HL-60 (cell line): ENCODE results near the gene FLT3LG.

Experiments used
- DNase-seq, 2 experiments: peaks; one replicate each; pipeline ENCODE4 v3.0.0-alpha.2; 2010 to 2020; ENCODE audit warnings: low read depth in 1 of 2, low spot score in 1 of 2
- H3K27ac ChIP-seq: fragments of 250-450 bp; sonication (Bioruptor Pico); replicated peaks from 2 replicates; pipeline ENCODE4 v1.5.1; 2020; ENCODE audit warnings: mild to moderate bottlenecking, moderate library complexity
- H3K27me3 ChIP-seq: fragments of 250-450 bp; sonication (Bioruptor Pico); 2 replicates; pipeline ENCODE4 v1.5.1; 2021; ENCODE audit warnings: mild to moderate bottlenecking, moderate library complexity; ENCODE audit not compliant: insufficient read depth, poor library complexity, severe bottlenecking
- H3K4me3 ChIP-seq: replicated peaks from 2 replicates; pipeline ENCODE4 v1.5.1; 2011; ENCODE audit warnings: mild to moderate bottlenecking, control low read depth, low read length; ENCODE audit not compliant: insufficient read depth
- CTCF ChIP-seq: IDR thresholded peaks from one replicate; pipeline ENCODE4 v1.5.1; 2011; ENCODE audit warnings: low read length, control low read depth, inconsistent platforms; ENCODE audit not compliant: insufficient read depth
- GABPA ChIP-seq: IDR thresholded peaks from 2 replicates; pipeline ENCODE4 v1.6.1; 2012; ENCODE audit warnings: low read depth
- POLR2AphosphoS5 ChIP-seq: IDR thresholded peaks from 2 replicates; pipeline ENCODE4 v1.6.1; 2012; ENCODE audit warnings: low read depth
- REST ChIP-seq: IDR thresholded peaks from 2 replicates; pipeline ENCODE4 v1.6.1; 2012; ENCODE audit warnings: low read depth; ENCODE audit not compliant: insufficient replicate concordance
- SPI1 ChIP-seq: IDR thresholded peaks from 2 replicates; pipeline ENCODE4 v1.6.1; 2012; ENCODE audit warnings: low read depth, mild to moderate bottlenecking, borderline replicate concordance

Gene FLT3LG

GRCh38 chr19:49512970-49513745 is 39.1 kb downstream of the FLT3LG start:
- TF ChIP-seq GABPA, result no peak
- no peak for TF ChIP-seq REST
- H3K4me3 ChIP-seq, result peak overlapping the region; percentile 48

GRCh38 chr19:49513746-49514118 is 39.7 kb downstream of the FLT3LG start:
- TF ChIP-seq REST, result no peak
- TF ChIP-seq POLR2AphosphoS5, result no peak
- no peak for TF ChIP-seq GABPA
- TF ChIP-seq CTCF, result no peak
- no peak for TF ChIP-seq SPI1
- no peaks in the 10 kb centered on the region for H3K27me3 ChIP-seq
- H3K4me3 ChIP-seq, result peak overlapping the region; percentile 48
- no peak overlapping the region for H3K27ac ChIP-seq
- DNase-seq, result no peak

More at GRCh38 chr19:49512970-49513745, 39.1 kb downstream of the FLT3LG start:
- H3K27ac ChIP-seq, result peak overlapping the region; percentile 30; the same call in 1 of the 2 replicates
- peak in 1 of 2 experiments; percentile 40 for DNase-seq
- no peaks in the 10 kb centered on the region for H3K27me3 ChIP-seq

- Histone ChIP-seq H3K27me3 (no peaks in the 10 kb centered on the region), H3K4me3 (no peak overlapping the region), H3K27ac (no peak overlapping the region)
- no peak for TF ChIP-seq SPI1
- TF ChIP-seq CTCF, result no peak
- no peak for TF ChIP-seq REST
- no peak for DNase-seq
These were observed 40.1 kb downstream of the FLT3LG start for GRCh38 chr19:49514151-49514550.
